GM12878 (cell line): ENCODE data around the gene OXTR. TPM values are rescaled to one million over a fixed set of nuclear protein-coding genes. Genes with fewer than 3 reads are reported as not detected.

Source experiments
- ATAC-seq: fragments of 200-7000 bp; cut with Tn5 transposase; 3 replicates; pipeline ENCODE4 v1.9.1; 2020; ENCODE audit warnings: mild to moderate bottlenecking, moderate library complexity
- BruUV-seq: library from RNA; stranded (reverse); fragments of 400-500 nt; replicated peaks from 2 replicates; lab custom pipeline; 2021; lab: Mats Ljungman, UMichigan
- CTCF ChIA-PET: fragments of 300-600 bp; sonication (Branson Sonifier 250); formaldehyde crosslinking; extraction: SDS; loops from one replicate; lab custom pipeline; 2021; ENCODE audit warnings: inconsistent platforms; lab: Yijun Ruan, JAX
- POLR2A ChIA-PET: fragments of 350-600 bp; formaldehyde crosslinking; extraction: SDS; loops from one replicate; lab custom pipeline; 2021; ENCODE audit warnings: inconsistent platforms; lab: Charles Lee
- RAD21 ChIA-PET: fragments of 300-600 bp; sonication (Branson Sonifier 250); formaldehyde crosslinking; loops from one replicate; lab custom pipeline; 2023; ENCODE audit warnings: antibody characterized with exemption; ENCODE audit not compliant: unreplicated experiment; lab: Charles Lee
- SMC1A ChIA-PET: fragments of 300-600 bp; sonication (Branson Sonifier 250); formaldehyde crosslinking; loops from one replicate; lab custom pipeline; 2023; ENCODE audit not compliant: unreplicated experiment, uncharacterized antibody; lab: Charles Lee
- DNase-seq: peaks from one replicate; pipeline ENCODE4 v3.0.0-alpha.2; 2011; ENCODE audit warnings: low read depth, low spot score
- FAIRE-seq: peaks from 3 replicates; lab custom pipeline; 2011; peaks lifted over from hg19 to GRCh38; lab: Jason Lieb, UNC
- H2AFZ ChIP-seq: 2 replicates; pipeline ENCODE4 v1.6.0; 2011; ENCODE audit warnings: low read depth, low read length, control low read depth; ENCODE audit not compliant: control insufficient read depth
- H3K27ac ChIP-seq: 2 replicates; pipeline ENCODE4 v1.5.1; 2011; ENCODE audit warnings: control low read depth; ENCODE audit not compliant: control insufficient read depth, insufficient read depth
- H3K27me3 ChIP-seq, 2 experiments: replicated peaks in 1 of 2; 2 replicates each; pipeline versions ENCODE4 v1.6.0 to v1.6.1; 2011; ENCODE audit warnings: low read length in 1 of 2; ENCODE audit not compliant: control insufficient read depth in 2 of 2, insufficient read depth in 2 of 2
- H3K36me3 ChIP-seq, 2 experiments: 2 replicates each; pipeline ENCODE4 v1.5.1; 2011; ENCODE audit warnings: low read length in 1 of 2; ENCODE audit not compliant: control insufficient read depth in 2 of 2, insufficient read depth in 2 of 2
- H3K4me1 ChIP-seq: 2 replicates; pipeline ENCODE4 v1.6.1; 2011; ENCODE audit warnings: mild to moderate bottlenecking, low read length, moderate library complexity, mixed read lengths; ENCODE audit not compliant: control insufficient read depth, insufficient read depth
- H3K4me2 ChIP-seq: 2 replicates; pipeline ENCODE4 v1.6.0; 2011; ENCODE audit warnings: control low read depth; ENCODE audit not compliant: control insufficient read depth, insufficient read depth
- H3K4me3 ChIP-seq: fragments of 200-600 bp; sonication (generic); 2 replicates; pipeline ENCODE4 v1.5.1; 2016
- H3K79me2 ChIP-seq: 2 replicates; pipeline ENCODE4 v1.6.0; 2011; ENCODE audit warnings: low read length; ENCODE audit not compliant: control insufficient read depth, insufficient read depth
- H3K9ac ChIP-seq: 2 replicates; pipeline ENCODE4 v1.8.0; 2011; ENCODE audit warnings: low read length, control low read depth, mixed read lengths; ENCODE audit not compliant: control insufficient read depth, insufficient read depth
- H3K9me3 ChIP-seq: replicated peaks from 3 replicates; pipeline ENCODE4 v1.5.1; 2011; ENCODE audit warnings: mild to moderate bottlenecking, low read length; ENCODE audit not compliant: control insufficient read depth, insufficient read depth
- H4K20me1 ChIP-seq: 2 replicates; pipeline ENCODE4 v1.6.0; 2011; ENCODE audit not compliant: control insufficient read depth, insufficient read depth
- CHD1 ChIP-seq: IDR thresholded peaks from 2 replicates; pipeline ENCODE4 v1.6.1; 2012; ENCODE audit warnings: low read depth, low read length, improper control_type of control experiment
- ETV6 ChIP-seq, 2 experiments: fragments of 450-650 bp in 1 of 2; IDR thresholded peaks in 1 of 2; conservative IDR thresholded peaks in 1 of 2; 2 replicates each; pipeline ENCODE4 v1.6.1; 2014; ENCODE audit warnings: antibody characterized with exemption in 1 of 2, borderline replicate concordance in 1 of 2, low read depth in 1 of 2, mild to moderate bottlenecking in 1 of 2, moderate library complexity in 1 of 2
- EZH2 ChIP-seq: IDR thresholded peaks from 2 replicates; pipeline ENCODE4 v1.6.1; 2012; ENCODE audit warnings: low read depth, mild to moderate bottlenecking, control low read depth, inconsistent platforms, low read length, borderline replicate concordance; ENCODE audit not compliant: control insufficient read depth
- FOXK2 ChIP-seq: fragments of 450-650 bp; IDR thresholded peaks from 2 replicates; pipeline ENCODE4 v1.6.1; 2017; ENCODE audit warnings: mild to moderate bottlenecking, moderate library complexity
- HDAC2 ChIP-seq: fragments of 200-600 bp; sonication (generic); IDR thresholded peaks from 2 replicates; pipeline ENCODE4 v1.6.1; 2017
- MYC ChIP-seq: IDR thresholded peaks from 2 replicates; pipeline ENCODE4 v1.6.1; 2011; ENCODE audit warnings: mild to moderate bottlenecking, low read length, moderate library complexity, inconsistent platforms; ENCODE audit not compliant: insufficient read depth, insufficient replicate concordance, insufficient read length, severe bottlenecking
- NR2C2 ChIP-seq: IDR thresholded peaks from 2 replicates; pipeline ENCODE4 v1.6.1; 2011; ENCODE audit warnings: borderline replicate concordance, low read depth; ENCODE audit not compliant: control insufficient read depth, insufficient read length
- PAX5 ChIP-seq: IDR thresholded peaks from 2 replicates; pipeline ENCODE4 v1.6.1; 2011; ENCODE audit warnings: low read depth, low read length, borderline replicate concordance
- SMAD5 ChIP-seq: IDR thresholded peaks from 2 replicates; pipeline ENCODE4 v1.6.1; 2016; ENCODE audit warnings: antibody characterized with exemption, low read depth
- WGBS: methylation state at CpG from one replicate; pipeline ENCODE4 v1.1.6; 2016; ENCODE audit warnings: low lambda C conversion rate; ENCODE audit not compliant: insufficient replicate concordance, insufficient coverage; ENCODE audit errors: missing lambda C conversion rate; 5-methylcytosine and 5-hydroxymethylcytosine counted together
- in situ Hi-C: fragments of 300-500 bp; cut with MboI; formaldehyde crosslinking; loops from 9 replicates; pipeline ENCODE4 v1.14.3; 2018; ENCODE audit warnings: mixed read lengths
- intact Hi-C: fragments of 100-400 bp; cut with micrococcal nuclease; formaldehyde crosslinking; loops from one replicate; pipeline ENCODE4 v1.14.2; 2022; ENCODE audit not compliant: unreplicated experiment
- polyA plus RNA-seq, 11 experiments: library from polyadenylated mRNA; depleted of rRNA in 4 of 11; unstranded in 6 of 11; stranded (reverse) in 5 of 11; fragments of >200 nt; fragmentation: Nextera tagmentation in 4 of 11; fragmentation: Illumina TruSeq in 1 of 11; extraction: Ambion mirVana in 4 of 11; extraction: Trizol in 1 of 11; gene quantifications; 1 replicate in 1 of 11; 2 replicates in 10 of 11; pipeline versions ENCODE4 v1.2.1 to v1.2.3, GENCODE V29; 2011 to 2016; ENCODE audit warnings: inconsistent platforms in 2 of 11, missing spikeins in 2 of 11, low read depth in 1 of 11
- total RNA-seq, 4 experiments: library from RNA; depleted of rRNA in 3 of 4; stranded (reverse); fragments of >200 nt in 3 of 4; fragmentation: Illumina TruSeq in 1 of 4; extraction: Trizol in 1 of 4; gene quantifications; 2 replicates each; pipeline versions ENCODE4 v1.2.1 to v1.2.3, GENCODE V29; 2013 to 2021
- TF ChIP-seq, protein P1 (sequence below): IDR thresholded peaks from 2 replicates; pipeline ENCODE4 v1.6.1; 2012; ENCODE audit warnings: low read length, inconsistent platforms
- TF ChIP-seq, protein P2 (sequence below): fragments of 450-650 bp; formaldehyde crosslinking; IDR thresholded peaks from 2 replicates; pipeline ENCODE4 v1.5.0; 2022; ENCODE audit warnings: mild to moderate bottlenecking, missing genetic modification characterization

OXTR gene
- total and polyA plus RNA-seq, 10 of the 15 experiments (the other 5 are each of a cell fraction or from before 2014, with no cell fraction given), result 0.43 to 5.9 (median 2.6) TPM

DNA sequence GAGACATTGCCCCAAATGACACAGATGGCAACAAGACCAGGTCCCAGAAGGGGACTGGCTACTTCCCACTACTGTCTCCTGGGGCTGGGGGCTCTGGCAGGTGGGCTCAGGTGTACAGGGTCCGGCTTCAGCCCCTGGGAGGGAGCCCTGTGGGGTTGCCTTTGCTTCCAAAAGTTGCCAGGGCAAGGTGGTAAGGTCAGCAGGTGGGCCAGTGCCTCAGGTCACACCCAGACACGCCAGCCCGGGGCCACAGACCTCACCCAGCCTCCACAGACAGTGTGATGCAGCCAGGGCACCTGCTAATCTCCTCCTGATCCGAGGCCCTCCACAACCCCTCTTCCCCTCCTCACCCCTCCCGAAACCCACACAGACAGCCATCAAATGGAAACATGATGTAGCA lies 7.5 kb downstream of the OXTR start (continued):
- TF ChIP-seq HDAC2, result no peak

DNA sequence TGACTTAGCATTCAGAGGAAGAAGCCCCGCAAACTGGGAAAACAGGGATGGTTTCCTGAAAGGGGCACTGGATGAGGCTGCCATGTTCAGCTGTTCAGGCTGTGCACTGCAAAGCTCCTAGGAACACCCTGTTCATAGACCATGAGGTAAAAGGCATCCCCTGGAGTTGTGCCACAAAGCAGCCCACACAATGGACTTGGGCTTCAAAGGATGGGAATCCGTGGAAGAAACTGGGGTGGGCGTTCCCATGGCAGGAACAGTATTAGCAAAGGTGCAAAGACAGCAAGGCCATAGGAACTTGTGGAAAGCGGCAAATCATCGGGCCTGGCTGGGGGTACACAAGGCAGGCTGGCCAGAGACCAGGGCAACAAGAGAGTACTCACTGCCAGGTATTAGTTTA lies 8.9 kb downstream of the OXTR start:
- Histone ChIP-seq H2AFZ (no peak overlapping the region), H3K4me2 (no peak overlapping the region), H3K9ac (no peak overlapping the region), H3K79me2 (no peaks in the 10 kb centered on the region), H3K4me3 (no peak overlapping the region), H3K36me3 (peaks cover 0 to 1% of the 10 kb centered on the region in 2 experiments; a peak in 1 of 4 replicates), H4K20me1 (no peaks in the 10 kb centered on the region), H3K27me3 (no peaks in the 10 kb centered on the region), H3K4me1 (no peaks in the 10 kb centered on the region; the same call in 1 of the 2 replicates), H3K9me3 (no peaks in the 10 kb centered on the region), H3K27ac (no peak overlapping the region)
- intact Hi-C loops (no loop called here), in situ Hi-C loops (no loop called here)
- no peak for ATAC-seq
- whole genome bisulfite sequencing, result 83% methylated on average over 5 of the region's 5 CpGs
- no peak for DNase-seq
- POLR2A ChIA-PET, result no interaction called here
- SMC1A ChIA-PET, result no interaction called here
- no peak for TF ChIP-seq SMAD5
- no peak for TF ChIP-seq EZH2
- no peak for TF ChIP-seq HDAC2
- no peak for TF ChIP-seq NR2C2
- TF ChIP-seq MYC, result no peak
- no peak for TF ChIP-seq FOXK2
- FAIRE-seq, result no peak
- RAD21 ChIA-PET, result no interaction called here
- BruUV-seq, result no TSS peak
- CTCF ChIA-PET, result interaction anchor here (5.0 kb wide), 1 partner anchor 9 kb away, joined by 38 read pairs; the partner anchor contains the start of gene OXTR

DNA sequence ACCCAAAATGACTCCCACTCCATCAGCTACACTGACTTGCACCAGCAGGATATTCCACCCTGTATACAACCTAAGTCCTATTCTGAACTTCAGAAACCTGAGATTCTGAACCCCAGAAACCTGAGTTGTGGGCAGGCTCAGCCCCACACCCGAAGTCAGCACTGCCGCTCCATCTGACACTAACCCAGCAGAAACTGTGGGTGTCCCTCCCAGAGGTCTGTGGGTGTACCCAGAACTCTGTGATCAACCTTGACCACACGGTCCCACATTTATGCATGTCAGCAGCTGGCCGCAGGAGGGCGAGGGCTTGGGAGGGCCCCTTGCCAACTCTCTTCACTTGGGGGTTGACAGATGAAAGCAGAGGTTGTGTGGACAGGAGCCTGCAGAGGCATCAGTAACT lies 9.3 kb downstream of the OXTR start:
- H3K4me1 ChIP-seq, result no peaks in the 10 kb centered on the region; the same call in 1 of the 2 replicates
- no peaks in the 10 kb centered on the region for H3K9me3 ChIP-seq
- intact Hi-C loops (no loop called here), in situ Hi-C loops (no loop called here)
- no TSS peak for BruUV-seq
- RAD21 ChIA-PET, result no interaction called here
- DNase-seq (no peak), ATAC-seq (no peak), FAIRE-seq (no peak)
- CTCF ChIA-PET, result interaction anchor here (5.0 kb wide), 1 partner anchor 10 kb away, joined by 38 read pairs; the partner anchor contains the start of gene OXTR
- SMC1A ChIA-PET, result no interaction called here
- no peak overlapping the region for H2AFZ ChIP-seq
- no peaks in the 10 kb centered on the region for H3K27me3 ChIP-seq
- POLR2A ChIA-PET, result no interaction called here
- 87% methylated on average over 5 of the region's 5 CpGs for WGBS
- H3K9ac ChIP-seq, result no peak overlapping the region
- H3K27ac ChIP-seq, result no peak overlapping the region
- no peak overlapping the region for H3K4me2 ChIP-seq
- H3K79me2 ChIP-seq, result no peaks in the 10 kb centered on the region
- no peaks in the 10 kb centered on the region for H4K20me1 ChIP-seq
- peaks cover 0 to 1% of the 10 kb centered on the region in 2 experiments; a peak in 1 of 4 replicates for H3K36me3 ChIP-seq
- no peak overlapping the region for H3K4me3 ChIP-seq
- TF ChIP-seq, protein P1, sequence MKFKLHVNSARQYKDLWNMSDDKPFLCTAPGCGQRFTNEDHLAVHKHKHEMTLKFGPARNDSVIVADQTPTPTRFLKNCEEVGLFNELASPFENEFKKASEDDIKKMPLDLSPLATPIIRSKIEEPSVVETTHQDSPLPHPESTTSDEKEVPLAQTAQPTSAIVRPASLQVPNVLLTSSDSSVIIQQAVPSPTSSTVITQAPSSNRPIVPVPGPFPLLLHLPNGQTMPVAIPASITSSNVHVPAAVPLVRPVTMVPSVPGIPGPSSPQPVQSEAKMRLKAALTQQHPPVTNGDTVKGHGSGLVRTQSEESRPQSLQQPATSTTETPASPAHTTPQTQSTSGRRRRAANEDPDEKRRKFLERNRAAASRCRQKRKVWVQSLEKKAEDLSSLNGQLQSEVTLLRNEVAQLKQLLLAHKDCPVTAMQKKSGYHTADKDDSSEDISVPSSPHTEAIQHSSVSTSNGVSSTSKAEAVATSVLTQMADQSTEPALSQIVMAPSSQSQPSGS, result no peak
- TF ChIP-seq PAX5 (no peak), ETV6 (conservative IDR thresholded peaks at IDR 0.05 in 1 of 2, IDR thresholded peaks at IDR 0.05 in 1 of 2; ENCODE audit: borderline replicate concordance in 1 of 2, low read depth in 1 of 2) (no peak), HDAC2 (no peak), CHD1 (no peak)
- TF ChIP-seq, protein P2, sequence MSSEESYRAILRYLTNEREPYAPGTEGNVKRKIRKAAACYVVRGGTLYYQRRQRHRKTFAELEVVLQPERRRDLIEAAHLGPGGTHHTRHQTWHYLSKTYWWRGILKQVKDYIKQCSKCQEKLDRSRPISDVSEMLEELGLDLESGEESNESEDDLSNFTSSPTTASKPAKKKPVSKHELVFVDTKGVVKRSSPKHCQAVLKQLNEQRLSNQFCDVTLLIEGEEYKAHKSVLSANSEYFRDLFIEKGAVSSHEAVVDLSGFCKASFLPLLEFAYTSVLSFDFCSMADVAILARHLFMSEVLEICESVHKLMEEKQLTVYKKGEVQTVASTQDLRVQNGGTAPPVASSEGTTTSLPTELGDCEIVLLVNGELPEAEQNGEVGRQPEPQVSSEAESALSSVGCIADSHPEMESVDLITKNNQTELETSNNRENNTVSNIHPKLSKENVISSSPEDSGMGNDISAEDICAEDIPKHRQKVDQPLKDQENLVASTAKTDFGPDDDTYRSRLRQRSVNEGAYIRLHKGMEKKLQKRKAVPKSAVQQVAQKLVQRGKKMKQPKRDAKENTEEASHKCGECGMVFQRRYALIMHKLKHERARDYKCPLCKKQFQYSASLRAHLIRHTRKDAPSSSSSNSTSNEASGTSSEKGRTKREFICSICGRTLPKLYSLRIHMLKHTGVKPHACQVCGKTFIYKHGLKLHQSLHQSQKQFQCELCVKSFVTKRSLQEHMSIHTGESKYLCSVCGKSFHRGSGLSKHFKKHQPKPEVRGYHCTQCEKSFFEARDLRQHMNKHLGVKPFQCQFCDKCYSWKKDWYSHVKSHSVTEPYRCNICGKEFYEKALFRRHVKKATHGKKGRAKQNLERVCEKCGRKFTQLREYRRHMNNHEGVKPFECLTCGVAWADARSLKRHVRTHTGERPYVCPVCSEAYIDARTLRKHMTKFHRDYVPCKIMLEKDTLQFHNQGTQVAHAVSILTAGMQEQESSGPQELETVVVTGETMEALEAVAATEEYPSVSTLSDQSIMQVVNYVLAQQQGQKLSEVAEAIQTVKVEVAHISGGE (CRISPR knock-in tag), result no peak
